Thyroid gland (tissue), 4 donors: ENCODE measurements around the gene KCNJ13.

Experiments
- POLR2A ChIP-seq, 2 donors: fragments of 450-650 bp; IDR thresholded peaks; one replicate each; pipeline ENCODE4 v1.6.1; 2017; ENCODE audit warnings: antibody characterized with exemption in 2 of 2, mild to moderate bottlenecking in 2 of 2, moderate library complexity in 1 of 2
- TF ChIP-seq, protein P1 (sequence below), 6 experiments: fragments of 200-600 bp in 3 of 6; fragments of 450-650 bp in 3 of 6; sonication (generic) in 3 of 6; IDR thresholded peaks; one replicate each; pipeline ENCODE4 v1.5.1; 2016 to 2019; ENCODE audit warnings: antibody characterized with exemption in 6 of 6, mild to moderate bottlenecking in 2 of 6, inconsistent platforms in 1 of 6, moderate library complexity in 1 of 6

DNA sequence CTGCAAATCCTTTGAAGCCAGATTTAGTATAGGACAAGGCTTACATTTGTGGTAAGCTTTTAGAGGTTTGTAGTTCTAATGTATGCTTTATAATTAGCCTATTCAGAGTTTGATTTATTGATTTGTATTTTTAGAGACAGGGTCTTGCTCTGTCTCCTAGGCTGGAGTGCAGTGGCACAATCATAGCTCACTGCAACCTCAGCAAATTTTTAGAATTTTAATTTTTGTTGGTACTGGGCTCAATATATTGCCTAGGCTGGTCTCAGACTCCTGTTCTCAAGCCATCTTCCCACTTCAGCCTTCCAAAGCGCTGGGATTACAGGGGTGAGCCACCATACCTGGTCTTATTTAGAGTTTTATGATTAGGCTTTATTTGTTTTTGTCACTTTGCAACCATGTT, 4.5 kb downstream of the KCNJ13 start:
- TF ChIP-seq, protein P1, sequence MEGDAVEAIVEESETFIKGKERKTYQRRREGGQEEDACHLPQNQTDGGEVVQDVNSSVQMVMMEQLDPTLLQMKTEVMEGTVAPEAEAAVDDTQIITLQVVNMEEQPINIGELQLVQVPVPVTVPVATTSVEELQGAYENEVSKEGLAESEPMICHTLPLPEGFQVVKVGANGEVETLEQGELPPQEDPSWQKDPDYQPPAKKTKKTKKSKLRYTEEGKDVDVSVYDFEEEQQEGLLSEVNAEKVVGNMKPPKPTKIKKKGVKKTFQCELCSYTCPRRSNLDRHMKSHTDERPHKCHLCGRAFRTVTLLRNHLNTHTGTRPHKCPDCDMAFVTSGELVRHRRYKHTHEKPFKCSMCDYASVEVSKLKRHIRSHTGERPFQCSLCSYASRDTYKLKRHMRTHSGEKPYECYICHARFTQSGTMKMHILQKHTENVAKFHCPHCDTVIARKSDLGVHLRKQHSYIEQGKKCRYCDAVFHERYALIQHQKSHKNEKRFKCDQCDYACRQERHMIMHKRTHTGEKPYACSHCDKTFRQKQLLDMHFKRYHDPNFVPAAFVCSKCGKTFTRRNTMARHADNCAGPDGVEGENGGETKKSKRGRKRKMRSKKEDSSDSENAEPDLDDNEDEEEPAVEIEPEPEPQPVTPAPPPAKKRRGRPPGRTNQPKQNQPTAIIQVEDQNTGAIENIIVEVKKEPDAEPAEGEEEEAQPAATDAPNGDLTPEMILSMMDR (IDR thresholded peaks at IDR 0.05), result no peak
- TF ChIP-seq POLR2A (IDR thresholded peaks at IDR 0.05), result no peak
